ENCODE results near the gene UAP1L1. TPM values are rescaled to one million over a fixed set of nuclear protein-coding genes. Genes with fewer than 3 reads are reported as not detected.
A peak's percentile ranks its signal among the peaks of the same experiment; 100 is the strongest.

The UAP1L1 gene
- total and polyA plus RNA-seq, 9 of the 15 experiments (the other 6 are each of a cell fraction or from before 2014, with no cell fraction given), result 0.20 to 8.6 (median 3.7) TPM

DNA sequence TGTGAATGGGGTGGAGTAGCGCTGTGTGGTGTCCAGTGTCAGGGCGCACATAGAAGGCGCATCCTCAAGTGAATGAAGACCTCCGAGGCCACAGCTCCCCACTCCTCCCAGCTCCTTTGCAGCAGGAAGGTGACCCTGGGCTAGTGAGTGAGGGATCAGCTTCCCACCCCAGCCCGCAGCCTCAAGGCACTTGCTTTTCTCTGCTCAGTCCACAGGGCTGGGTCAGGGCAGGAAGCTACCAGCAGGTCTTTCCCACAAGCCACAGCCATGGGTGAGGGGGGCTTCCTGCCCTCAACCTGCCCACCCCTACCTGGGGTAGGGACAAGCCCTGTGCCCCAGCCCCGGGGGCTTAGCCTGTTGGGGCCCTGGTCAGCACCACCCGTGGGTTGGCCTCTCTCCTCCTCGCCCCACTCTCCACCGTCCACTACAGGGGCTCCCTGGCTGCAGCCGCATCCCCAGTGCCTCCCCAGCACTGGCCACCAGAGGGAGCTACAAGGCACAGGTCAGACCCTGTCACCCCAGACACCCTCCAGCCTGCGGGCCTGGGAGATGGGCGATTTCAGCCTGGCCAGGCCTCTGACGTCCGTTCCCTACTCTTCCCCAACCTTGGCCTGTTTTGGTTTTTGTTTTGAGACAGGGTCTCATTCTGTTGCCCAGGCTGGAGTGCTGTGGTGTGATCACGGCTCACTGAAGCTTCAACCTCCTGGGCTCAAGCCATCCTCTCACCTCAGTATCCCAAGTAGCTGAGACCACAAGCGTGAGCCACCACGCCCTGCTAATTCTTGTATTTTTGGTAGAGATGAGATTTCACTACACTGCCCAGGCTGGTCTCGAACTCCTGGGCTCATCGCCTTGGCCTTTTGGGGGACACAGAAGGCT lies 48.0 kb upstream of the UAP1L1 start:
- ChIA-PET POLR2A (interaction anchor here (0.6 to 1.0 kb wide), 5 partner anchors 8 to 611 kb away, joined by 3 to 4 read pairs (median 3); no protein-coding TSS in a partner anchor), CTCF (ENCODE audit: low intra/inter-chr PET ratio) (interaction anchor here (0.9 to 3.0 kb wide), 5 partner anchors 15 to 245 kb away, joined by 3 to 17 read pairs (median 4); partner anchors contain the start of gene TMEM141)
- WGBS (ENCODE audit: insufficient coverage, low coverage, missing lambda C conversion rate), result 17% methylated on average over 19 of the region's 19 CpGs
- intact Hi-C loops (cut with micrococcal nuclease) (loop anchor here (1.0 to 2.0 kb wide), 2 partner anchors 84 to 242 kb away; partner anchors contain the start of genes C8G and FBXW5), in situ Hi-C loops (cut with MboI) (no loop called here)
- H3K27ac ChIP-seq (ENCODE audit: extremely low read depth, low read depth, low read length), result no peak overlapping the region
- peak overlapping the region in 1 of 2 experiments; percentile 92; a peak in 2 of 4 replicates for H3K9ac ChIP-seq (ENCODE audit: insufficient read depth in 1 of 2, low read depth in 2 of 2, low read length in 2 of 2)
- H3K9me1 ChIP-seq (ENCODE audit: control insufficient read depth, insufficient read depth, low read length), result no peaks in the 10 kb centered on the region
- H3K4me1 ChIP-seq (replicated peaks in 1 of 2; ENCODE audit: control insufficient read depth in 2 of 2, insufficient read depth in 2 of 2, low read length in 2 of 2), result peaks cover 9 to 84% of the 10 kb centered on the region in 2 experiments; a peak in 4 of 5 replicates
- H2AFZ ChIP-seq (ENCODE audit: low read depth, low read length), result 0 out of 2 replicates have a peak overlapping the region, but pooled peaks have one; percentile 93
- peaks cover 3% of the 10 kb centered on the region; the same call in 1 of the 3 replicates for H3K79me2 ChIP-seq (ENCODE audit: control insufficient read depth, insufficient read depth, low read length)
- no peaks in the 10 kb centered on the region for H3K27me3 ChIP-seq (ENCODE audit: control insufficient read depth in 2 of 2, insufficient read depth in 2 of 2, low read length in 2 of 2)
- H3K4me2 ChIP-seq (ENCODE audit: insufficient read depth, low read length), result peak overlapping the region; percentile 86
- ATAC-seq (peak; percentile 93), DNase-seq (ENCODE audit: extremely low read depth in 1 of 4, low spot score in 3 of 4) (peak; percentile 78 to 89 (median 80)), FAIRE-seq (peak; percentile 89)
- H3K4me3 ChIP-seq, result peak overlapping the region; percentile 66
- no peaks in the 10 kb centered on the region for H4K20me1 ChIP-seq (replicated peaks; ENCODE audit: control insufficient read depth, insufficient read depth, low read length)
- no peaks in the 10 kb centered on the region for H3K36me3 ChIP-seq (ENCODE audit: control insufficient read depth, insufficient read depth, low read length)
- no peaks in the 10 kb centered on the region for H3K9me3 ChIP-seq (replicated peaks; ENCODE audit: control insufficient read depth, insufficient read depth, low read depth, low read length)
- BruUV-seq (replicated peaks), result no TSS peak
- TF ChIP-seq PML (IDR thresholded peaks at IDR 0.05; ENCODE audit: low read length) (no peak), ATF7 (IDR thresholded peaks at IDR 0.05) (peak; percentile 21; the same call in 1 of the 2 replicates), U2AF1 (optimal IDR thresholded peaks at IDR 0.05; ENCODE audit: low read depth, low read length) (no peak), RB1 (IDR thresholded peaks at IDR 0.05; ENCODE audit: low read depth) (peak; percentile 63; the same call in 1 of the 2 replicates), LEF1 (IDR thresholded peaks at IDR 0.05) (no peak), HNRNPL (IDR thresholded peaks at IDR 0.05; ENCODE audit: low read depth, low read length) (no peak), CBX1 (IDR thresholded peaks at IDR 0.05; ENCODE audit: low read depth) (no peak), HLTF (IDR thresholded peaks at IDR 0.05) (no peak), NRF1 (conservative IDR thresholded peaks at IDR 0.05 in 1 of 2, IDR thresholded peaks at IDR 0.05 in 1 of 2) (no peak), NCOR1 (IDR thresholded peaks at IDR 0.05) (no peak), KDM5B (IDR thresholded peaks at IDR 0.05; ENCODE audit: insufficient replicate concordance, low read depth, low read length) (no peak), ZC3H4 (CRISPR knock-in tag; IDR thresholded peaks at IDR 0.05; ENCODE audit: borderline replicate concordance) (no peak)
- TF ChIP-seq, protein P1, sequence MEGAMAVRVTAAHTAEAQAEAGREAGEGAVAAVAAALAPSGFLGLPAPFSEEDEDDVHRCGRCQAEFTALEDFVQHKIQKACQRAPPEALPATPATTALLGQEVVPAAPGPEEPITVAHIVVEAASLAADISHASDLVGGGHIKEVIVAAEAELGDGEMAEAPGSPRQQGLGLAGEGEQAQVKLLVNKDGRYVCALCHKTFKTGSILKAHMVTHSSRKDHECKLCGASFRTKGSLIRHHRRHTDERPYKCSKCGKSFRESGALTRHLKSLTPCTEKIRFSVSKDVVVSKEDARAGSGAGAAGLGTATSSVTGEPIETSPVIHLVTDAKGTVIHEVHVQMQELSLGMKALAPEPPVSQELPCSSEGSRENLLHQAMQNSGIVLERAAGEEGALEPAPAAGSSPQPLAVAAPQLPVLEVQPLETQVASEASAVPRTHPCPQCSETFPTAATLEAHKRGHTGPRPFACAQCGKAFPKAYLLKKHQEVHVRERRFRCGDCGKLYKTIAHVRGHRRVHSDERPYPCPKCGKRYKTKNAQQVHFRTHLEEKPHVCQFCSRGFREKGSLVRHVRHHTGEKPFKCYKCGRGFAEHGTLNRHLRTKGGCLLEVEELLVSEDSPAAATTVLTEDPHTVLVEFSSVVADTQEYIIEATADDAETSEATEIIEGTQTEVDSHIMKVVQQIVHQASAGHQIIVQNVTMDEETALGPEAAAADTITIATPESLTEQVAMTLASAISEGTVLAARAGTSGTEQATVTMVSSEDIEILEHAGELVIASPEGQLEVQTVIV (CRISPR knock-in tag; IDR thresholded peaks at IDR 0.05; ENCODE audit: borderline replicate concordance), result no peak
- TF ChIP-seq, protein P2, sequence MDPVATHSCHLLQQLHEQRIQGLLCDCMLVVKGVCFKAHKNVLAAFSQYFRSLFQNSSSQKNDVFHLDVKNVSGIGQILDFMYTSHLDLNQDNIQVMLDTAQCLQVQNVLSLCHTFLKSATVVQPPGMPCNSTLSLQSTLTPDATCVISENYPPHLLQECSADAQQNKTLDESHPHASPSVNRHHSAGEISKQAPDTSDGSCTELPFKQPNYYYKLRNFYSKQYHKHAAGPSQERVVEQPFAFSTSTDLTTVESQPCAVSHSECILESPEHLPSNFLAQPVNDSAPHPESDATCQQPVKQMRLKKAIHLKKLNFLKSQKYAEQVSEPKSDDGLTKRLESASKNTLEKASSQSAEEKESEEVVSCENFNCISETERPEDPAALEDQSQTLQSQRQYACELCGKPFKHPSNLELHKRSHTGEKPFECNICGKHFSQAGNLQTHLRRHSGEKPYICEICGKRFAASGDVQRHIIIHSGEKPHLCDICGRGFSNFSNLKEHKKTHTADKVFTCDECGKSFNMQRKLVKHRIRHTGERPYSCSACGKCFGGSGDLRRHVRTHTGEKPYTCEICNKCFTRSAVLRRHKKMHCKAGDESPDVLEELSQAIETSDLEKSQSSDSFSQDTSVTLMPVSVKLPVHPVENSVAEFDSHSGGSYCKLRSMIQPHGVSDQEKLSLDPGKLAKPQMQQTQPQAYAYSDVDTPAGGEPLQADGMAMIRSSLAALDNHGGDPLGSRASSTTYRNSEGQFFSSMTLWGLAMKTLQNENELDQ (CRISPR knock-in tag; IDR thresholded peaks at IDR 0.05; ENCODE audit: borderline replicate concordance), result no peak

Measured in K562 (cell line).